Activated B cell treated with CpG ODN at 0.5 μM for 24 hours (primary cell): ENCODE results near the gene COL18A1. TPM values are rescaled to one million over a fixed set of nuclear protein-coding genes. Genes with fewer than 3 reads are reported as not detected.

Experiments
- ATAC-seq: fragments of 200-7000 bp; cut with Tn5 transposase; one replicate; pipeline ENCODE4 v1.10.0; 2021; ENCODE audit warnings: low read depth, mild to moderate bottlenecking, moderate library complexity
- CTCF ChIA-PET: fragments of 350-600 bp; sonication (Branson Sonifier 250); formaldehyde crosslinking; loops from one replicate; lab custom pipeline; 2021; ENCODE audit warnings: antibody characterized with exemption; lab: Charles Lee
- POLR2A ChIA-PET: fragments of 350-600 bp; sonication (Branson Sonifier 250); formaldehyde crosslinking; loops from one replicate; lab custom pipeline; 2021; ENCODE audit warnings: antibody characterized with exemption; lab: Charles Lee
- DNase-seq: peaks from one replicate; pipeline ENCODE4 v3.0.0; 2022
- H3K27ac Mint-ChIP-seq: one replicate; pipeline ENCODE4 v1.8.0; 2020; ENCODE audit warnings: mixed read lengths
- H3K27me3 Mint-ChIP-seq: one replicate; pipeline ENCODE4 v1.8.0; 2021; ENCODE audit warnings: mixed read lengths
- H3K36me3 Mint-ChIP-seq: one replicate; pipeline ENCODE4 v1.8.0; 2021; ENCODE audit warnings: low read depth, mixed read lengths
- H3K4me1 Mint-ChIP-seq: one replicate; pipeline ENCODE4 v1.8.0; 2021; ENCODE audit warnings: mixed read lengths
- H3K4me3 Mint-ChIP-seq: one replicate; pipeline ENCODE4 v1.8.0; 2020; ENCODE audit warnings: mild to moderate bottlenecking, mixed read lengths
- H3K9me3 Mint-ChIP-seq: one replicate; pipeline ENCODE4 v1.8.0; 2020; ENCODE audit warnings: mixed read lengths
- CTCF ChIP-seq: fragments of 200-600 bp; IDR thresholded peaks from one replicate; pipeline ENCODE4 v1.8.0; 2022; ENCODE audit warnings: antibody characterized with exemption, mild to moderate bottlenecking
- intact Hi-C: fragments of 100-400 bp; cut with micrococcal nuclease; formaldehyde crosslinking; loops from one replicate; pipeline ENCODE4 v1.15.1; 2024
- total RNA-seq: library from RNA; stranded (reverse); gene quantifications from 2 replicates; pipeline ENCODE4 v1.2.3, GENCODE V29; 2022

The COL18A1 gene
- total RNA-seq, 1 donor from 2014 or later = 1.6 TPM

- Mint-ChIP-seq H3K36me3 (no peaks in the 10 kb centered on the region), H3K9me3 (no peaks in the 10 kb centered on the region), H3K27ac (no peak overlapping the region), H3K4me3 (no peak overlapping the region), H3K4me1 (no peaks in the 10 kb centered on the region), H3K27me3 (no peaks in the 10 kb centered on the region)
- TF ChIP-seq CTCF = no peak
- ATAC-seq = no peak
- no peak for DNase-seq
- intact Hi-C loops = no loop called here
- ChIA-PET POLR2A (no interaction called here), CTCF (no interaction called here)
These were observed 17.1 kb downstream of the COL18A1 start for GRCh38 chr21:45421846-45422775.

GRCh38 chr21:45423201-45423955 is 18.4 kb downstream of the COL18A1 start:
- intact Hi-C loops = no loop called here
- Mint-ChIP-seq H3K4me3 (no peak overlapping the region), H3K4me1 (no peaks in the 10 kb centered on the region), H3K36me3 (no peaks in the 10 kb centered on the region), H3K9me3 (no peaks in the 10 kb centered on the region), H3K27ac (no peak overlapping the region), H3K27me3 (no peaks in the 10 kb centered on the region)
- TF ChIP-seq CTCF = no peak
- POLR2A ChIA-PET = no interaction called here
- ATAC-seq (no peak), DNase-seq (no peak)
- CTCF ChIA-PET = no interaction called here

GRCh38 chr21:45423968-45424853 is 19.2 kb downstream of the COL18A1 start:
- Mint-ChIP-seq H3K27me3 (no peaks in the 10 kb centered on the region), H3K9me3 (no peaks in the 10 kb centered on the region), H3K36me3 (no peaks in the 10 kb centered on the region), H3K27ac (no peak overlapping the region), H3K4me3 (no peak overlapping the region), H3K4me1 (no peaks in the 10 kb centered on the region)
- POLR2A ChIA-PET = no interaction called here
- ATAC-seq (no peak), DNase-seq (no peak)
- CTCF ChIA-PET = no interaction called here
- intact Hi-C loops = no loop called here
- no peak for TF ChIP-seq CTCF

GRCh38 chr21:45424854-45425795 is 20.2 kb downstream of the COL18A1 start:
- no peak for TF ChIP-seq CTCF
- ATAC-seq (no peak), DNase-seq (no peak)
- Mint-ChIP-seq H3K9me3 (no peaks in the 10 kb centered on the region), H3K27ac (no peak overlapping the region), H3K36me3 (no peaks in the 10 kb centered on the region), H3K27me3 (no peaks in the 10 kb centered on the region), H3K4me3 (no peak overlapping the region), H3K4me1 (no peaks in the 10 kb centered on the region)
- POLR2A ChIA-PET = no interaction called here
- intact Hi-C loops = no loop called here
- CTCF ChIA-PET = no interaction called here
